HepG2 (cell line): Measurements from ENCODE around the gene RGS13. TPM values are rescaled to one million over a fixed set of nuclear protein-coding genes. Genes with fewer than 3 reads are reported as not detected.

Experiments used
- CHD2 ChIP-seq: IDR thresholded peaks from 2 replicates; pipeline ENCODE4 v1.6.1; 2011; ENCODE audit warnings: low read depth, low read length, improper control_type of control experiment
- GATAD1 ChIP-seq: IDR thresholded peaks from 2 replicates; pipeline ENCODE4 v1.6.1; 2016; ENCODE audit warnings: missing genetic modification reagents, missing compliant biosample characterization
- GATAD2A ChIP-seq: IDR thresholded peaks from 2 replicates; pipeline ENCODE4 v1.6.1; 2016
- GLI4 ChIP-seq: sonication (generic); formaldehyde crosslinking; IDR thresholded peaks from 2 replicates; pipeline ENCODE4 v1.5.1; 2020; ENCODE audit warnings: missing genetic modification reagents, mild to moderate bottlenecking, moderate library complexity, borderline replicate concordance
- NFKBIZ ChIP-seq: IDR thresholded peaks from 2 replicates; pipeline ENCODE4 v1.6.1; 2018; ENCODE audit warnings: missing genetic modification reagents, missing compliant biosample characterization
- RFX3 ChIP-seq: IDR thresholded peaks from 2 replicates; pipeline ENCODE4 v1.6.1; 2016; ENCODE audit warnings: missing biosample characterization, missing genetic modification reagents
- SIN3A ChIP-seq: IDR thresholded peaks from 2 replicates; pipeline ENCODE4 v1.6.1; 2011; ENCODE audit warnings: low read depth, mild to moderate bottlenecking, control low read depth, low read length, borderline replicate concordance
- SOX13 ChIP-seq, 3 experiments: fragments of 450-650 bp in 1 of 3; sonication (generic) in 1 of 3; formaldehyde crosslinking in 1 of 3; IDR thresholded peaks in 2 of 3; conservative IDR thresholded peaks in 1 of 3; 2 replicates each; pipeline versions ENCODE4 v1.5.0 to v1.6.1; 2016 to 2020; ENCODE audit warnings: antibody characterized with exemption in 1 of 3, mild to moderate bottlenecking in 1 of 3, missing compliant biosample characterization in 1 of 3, missing genetic modification reagents in 1 of 3, moderate library complexity in 1 of 3
- TRIM24 ChIP-seq: sonication (generic); formaldehyde crosslinking; IDR thresholded peaks from 2 replicates; pipeline ENCODE4 v1.8.0; 2022; ENCODE audit warnings: mild to moderate bottlenecking, missing genetic modification reagents
- ZBTB3 ChIP-seq: sonication (generic); formaldehyde crosslinking; IDR thresholded peaks from 2 replicates; pipeline ENCODE4 v1.4.0; 2020; ENCODE audit warnings: low read depth, mild to moderate bottlenecking, moderate library complexity, missing genetic modification reagents, borderline replicate concordance
- ZFP1 ChIP-seq: IDR thresholded peaks from 2 replicates; pipeline ENCODE4 v1.6.1; 2016
- ZFP36L2 ChIP-seq: sonication (generic); formaldehyde crosslinking; IDR thresholded peaks from 2 replicates; pipeline ENCODE4 v1.4.0; 2020; ENCODE audit warnings: missing genetic modification reagents
- ZNF260 ChIP-seq: sonication (generic); formaldehyde crosslinking; IDR thresholded peaks from 2 replicates; pipeline ENCODE4 v1.4.0; 2020; ENCODE audit warnings: missing genetic modification reagents, low read depth, mild to moderate bottlenecking, borderline replicate concordance
- ZNF713 ChIP-seq: sonication (generic); formaldehyde crosslinking; IDR thresholded peaks from 2 replicates; pipeline ENCODE4 v1.4.0; 2020; ENCODE audit warnings: mild to moderate bottlenecking, missing genetic modification reagents
- polyA plus RNA-seq, 8 experiments: library from polyadenylated mRNA; depleted of rRNA in 3 of 8; stranded (reverse) in 7 of 8; unstranded in 1 of 8; fragments of >200 nt; fragmentation: Illumina TruSeq in 4 of 8; extraction: Trizol in 4 of 8; gene quantifications; 2 replicates each; pipeline versions ENCODE4 v1.2.1 to v1.2.3, GENCODE V29; 2011 to 2016; ENCODE audit warnings: low read depth in 4 of 8, missing spikeins in 1 of 8, mixed read lengths in 1 of 8; ENCODE audit not compliant: insufficient read depth in 1 of 8
- total RNA-seq, 5 experiments: library from RNA; depleted of rRNA; stranded (reverse); fragments of >200 nt; fragmentation: Illumina TruSeq; extraction: Trizol; gene quantifications; 2 replicates each; pipeline ENCODE4 v1.2.3, GENCODE V29; 2016; ENCODE audit warnings: low read depth in 1 of 5
- TF ChIP-seq, protein P1 (sequence below): sonication (generic); formaldehyde crosslinking; IDR thresholded peaks from 2 replicates; pipeline ENCODE4 v1.4.0; 2020; ENCODE audit warnings: missing genetic modification reagents
- TF ChIP-seq, protein P2 (sequence below): sonication (generic); formaldehyde crosslinking; IDR thresholded peaks from 2 replicates; pipeline ENCODE4 v1.5.1; 2020; ENCODE audit warnings: missing genetic modification reagents, mild to moderate bottlenecking, borderline replicate concordance
- TF ChIP-seq, protein P3 (sequence below): IDR thresholded peaks from 2 replicates; pipeline ENCODE4 v1.4.0; 2020; ENCODE audit warnings: mild to moderate bottlenecking, missing genetic modification reagents
- TF ChIP-seq, protein P4 (sequence below): IDR thresholded peaks from 2 replicates; pipeline ENCODE4 v1.6.1; 2016; ENCODE audit warnings: low read depth, control low read depth

The RGS13 gene
- total and polyA plus RNA-seq, 2 of the 13 experiments (the other 11 are each of a cell fraction or from before 2014, with no cell fraction given) = not detected

DNA sequence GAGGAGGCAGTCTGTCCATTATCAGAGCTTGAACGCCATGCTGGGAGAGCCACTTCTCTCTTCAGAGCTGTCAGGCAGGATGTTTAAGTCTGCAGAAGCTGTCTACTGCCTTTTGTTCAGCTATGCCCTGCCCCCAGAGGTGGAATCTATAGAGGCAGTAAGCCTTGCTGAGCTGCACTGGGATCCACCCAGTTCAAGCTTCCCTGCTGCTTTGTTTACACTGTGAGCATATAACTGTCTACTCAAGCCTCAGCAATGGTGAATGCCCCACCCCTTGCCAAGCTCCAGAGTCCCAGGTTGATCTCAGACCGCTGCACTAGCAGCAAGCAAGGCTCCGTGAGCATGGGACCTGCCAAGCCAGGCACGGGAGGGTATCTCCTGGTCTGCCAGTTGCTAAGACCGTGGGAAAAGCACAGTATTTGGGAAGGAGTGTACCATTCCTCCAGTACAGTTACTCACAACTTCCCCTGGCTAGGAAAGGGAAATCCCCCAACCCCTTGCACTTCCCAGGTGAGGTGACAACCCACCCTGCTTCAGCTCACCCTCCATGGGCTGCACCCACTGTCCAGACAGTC, 32.5 kb downstream of the RGS13 start (continued):
- TF ChIP-seq, protein P1, sequence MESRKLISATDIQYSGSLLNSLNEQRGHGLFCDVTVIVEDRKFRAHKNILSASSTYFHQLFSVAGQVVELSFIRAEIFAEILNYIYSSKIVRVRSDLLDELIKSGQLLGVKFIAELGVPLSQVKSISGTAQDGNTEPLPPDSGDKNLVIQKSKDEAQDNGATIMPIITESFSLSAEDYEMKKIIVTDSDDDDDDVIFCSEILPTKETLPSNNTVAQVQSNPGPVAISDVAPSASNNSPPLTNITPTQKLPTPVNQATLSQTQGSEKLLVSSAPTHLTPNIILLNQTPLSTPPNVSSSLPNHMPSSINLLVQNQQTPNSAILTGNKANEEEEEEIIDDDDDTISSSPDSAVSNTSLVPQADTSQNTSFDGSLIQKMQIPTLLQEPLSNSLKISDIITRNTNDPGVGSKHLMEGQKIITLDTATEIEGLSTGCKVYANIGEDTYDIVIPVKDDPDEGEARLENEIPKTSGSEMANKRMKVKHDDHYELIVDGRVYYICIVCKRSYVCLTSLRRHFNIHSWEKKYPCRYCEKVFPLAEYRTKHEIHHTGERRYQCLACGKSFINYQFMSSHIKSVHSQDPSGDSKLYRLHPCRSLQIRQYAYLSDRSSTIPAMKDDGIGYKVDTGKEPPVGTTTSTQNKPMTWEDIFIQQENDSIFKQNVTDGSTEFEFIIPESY (CRISPR knock-in tag) = peak; percentile 17; the same call in 1 of the 2 replicates
- TF ChIP-seq ZNF260 (CRISPR knock-in tag) = no peak
- TF ChIP-seq GATAD2A = peak; percentile 33; the same call in 1 of the 2 replicates
- TF ChIP-seq GATAD1 (CRISPR knock-in tag) = no peak
- no peak for TF ChIP-seq SIN3A
- no peak for TF ChIP-seq RFX3
- no peak for TF ChIP-seq ZNF713 (CRISPR knock-in tag)
- TF ChIP-seq, protein P2, sequence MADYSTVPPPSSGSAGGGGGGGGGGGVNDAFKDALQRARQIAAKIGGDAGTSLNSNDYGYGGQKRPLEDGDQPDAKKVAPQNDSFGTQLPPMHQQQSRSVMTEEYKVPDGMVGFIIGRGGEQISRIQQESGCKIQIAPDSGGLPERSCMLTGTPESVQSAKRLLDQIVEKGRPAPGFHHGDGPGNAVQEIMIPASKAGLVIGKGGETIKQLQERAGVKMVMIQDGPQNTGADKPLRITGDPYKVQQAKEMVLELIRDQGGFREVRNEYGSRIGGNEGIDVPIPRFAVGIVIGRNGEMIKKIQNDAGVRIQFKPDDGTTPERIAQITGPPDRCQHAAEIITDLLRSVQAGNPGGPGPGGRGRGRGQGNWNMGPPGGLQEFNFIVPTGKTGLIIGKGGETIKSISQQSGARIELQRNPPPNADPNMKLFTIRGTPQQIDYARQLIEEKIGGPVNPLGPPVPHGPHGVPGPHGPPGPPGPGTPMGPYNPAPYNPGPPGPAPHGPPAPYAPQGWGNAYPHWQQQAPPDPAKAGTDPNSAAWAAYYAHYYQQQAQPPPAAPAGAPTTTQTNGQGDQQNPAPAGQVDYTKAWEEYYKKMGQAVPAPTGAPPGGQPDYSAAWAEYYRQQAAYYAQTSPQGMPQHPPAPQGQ = no peak
- TF ChIP-seq ZBTB3 (CRISPR knock-in tag) = no peak
- TF ChIP-seq TRIM24 = no peak
- TF ChIP-seq, protein P3, sequence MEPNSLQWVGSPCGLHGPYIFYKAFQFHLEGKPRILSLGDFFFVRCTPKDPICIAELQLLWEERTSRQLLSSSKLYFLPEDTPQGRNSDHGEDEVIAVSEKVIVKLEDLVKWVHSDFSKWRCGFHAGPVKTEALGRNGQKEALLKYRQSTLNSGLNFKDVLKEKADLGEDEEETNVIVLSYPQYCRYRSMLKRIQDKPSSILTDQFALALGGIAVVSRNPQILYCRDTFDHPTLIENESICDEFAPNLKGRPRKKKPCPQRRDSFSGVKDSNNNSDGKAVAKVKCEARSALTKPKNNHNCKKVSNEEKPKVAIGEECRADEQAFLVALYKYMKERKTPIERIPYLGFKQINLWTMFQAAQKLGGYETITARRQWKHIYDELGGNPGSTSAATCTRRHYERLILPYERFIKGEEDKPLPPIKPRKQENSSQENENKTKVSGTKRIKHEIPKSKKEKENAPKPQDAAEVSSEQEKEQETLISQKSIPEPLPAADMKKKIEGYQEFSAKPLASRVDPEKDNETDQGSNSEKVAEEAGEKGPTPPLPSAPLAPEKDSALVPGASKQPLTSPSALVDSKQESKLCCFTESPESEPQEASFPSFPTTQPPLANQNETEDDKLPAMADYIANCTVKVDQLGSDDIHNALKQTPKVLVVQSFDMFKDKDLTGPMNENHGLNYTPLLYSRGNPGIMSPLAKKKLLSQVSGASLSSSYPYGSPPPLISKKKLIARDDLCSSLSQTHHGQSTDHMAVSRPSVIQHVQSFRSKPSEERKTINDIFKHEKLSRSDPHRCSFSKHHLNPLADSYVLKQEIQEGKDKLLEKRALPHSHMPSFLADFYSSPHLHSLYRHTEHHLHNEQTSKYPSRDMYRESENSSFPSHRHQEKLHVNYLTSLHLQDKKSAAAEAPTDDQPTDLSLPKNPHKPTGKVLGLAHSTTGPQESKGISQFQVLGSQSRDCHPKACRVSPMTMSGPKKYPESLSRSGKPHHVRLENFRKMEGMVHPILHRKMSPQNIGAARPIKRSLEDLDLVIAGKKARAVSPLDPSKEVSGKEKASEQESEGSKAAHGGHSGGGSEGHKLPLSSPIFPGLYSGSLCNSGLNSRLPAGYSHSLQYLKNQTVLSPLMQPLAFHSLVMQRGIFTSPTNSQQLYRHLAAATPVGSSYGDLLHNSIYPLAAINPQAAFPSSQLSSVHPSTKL (CRISPR knock-in tag) = peak; percentile 46; the same call in 1 of the 2 replicates
- no peak for TF ChIP-seq ZFP1 (CRISPR knock-in tag)
- no peak for TF ChIP-seq SOX13 (IDR thresholded peaks at IDR 0.05)
- peak in 1 of 2 experiments; percentile 48; a peak in 2 of 4 replicates for TF ChIP-seq SOX13 (CRISPR knock-in tag; conservative IDR thresholded peaks at IDR 0.05 in 1 of 2, IDR thresholded peaks at IDR 0.05 in 1 of 2)
- no peak for TF ChIP-seq ZFP36L2 (CRISPR knock-in tag)
- TF ChIP-seq, protein P4, sequence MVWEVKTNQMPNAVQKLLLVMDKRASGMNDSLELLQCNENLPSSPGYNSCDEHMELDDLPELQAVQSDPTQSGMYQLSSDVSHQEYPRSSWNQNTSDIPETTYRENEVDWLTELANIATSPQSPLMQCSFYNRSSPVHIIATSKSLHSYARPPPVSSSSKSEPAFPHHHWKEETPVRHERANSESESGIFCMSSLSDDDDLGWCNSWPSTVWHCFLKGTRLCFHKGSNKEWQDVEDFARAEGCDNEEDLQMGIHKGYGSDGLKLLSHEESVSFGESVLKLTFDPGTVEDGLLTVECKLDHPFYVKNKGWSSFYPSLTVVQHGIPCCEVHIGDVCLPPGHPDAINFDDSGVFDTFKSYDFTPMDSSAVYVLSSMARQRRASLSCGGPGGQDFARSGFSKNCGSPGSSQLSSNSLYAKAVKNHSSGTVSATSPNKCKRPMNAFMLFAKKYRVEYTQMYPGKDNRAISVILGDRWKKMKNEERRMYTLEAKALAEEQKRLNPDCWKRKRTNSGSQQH (CRISPR knock-in tag) = no peak
- no peak for TF ChIP-seq CHD2
- TF ChIP-seq GLI4 = no peak
- no peak for TF ChIP-seq NFKBIZ
